GM12872 (cell line): Measurements from ENCODE around the gene AS3MT.

Experiments used
- CTCF ChIP-seq: IDR thresholded peaks from 3 replicates; pipeline ENCODE4 v1.5.1; 2011; ENCODE audit warnings: low read depth, mild to moderate bottlenecking, low read length, moderate library complexity; ENCODE audit not compliant: insufficient read depth

Gene AS3MT

DNA sequence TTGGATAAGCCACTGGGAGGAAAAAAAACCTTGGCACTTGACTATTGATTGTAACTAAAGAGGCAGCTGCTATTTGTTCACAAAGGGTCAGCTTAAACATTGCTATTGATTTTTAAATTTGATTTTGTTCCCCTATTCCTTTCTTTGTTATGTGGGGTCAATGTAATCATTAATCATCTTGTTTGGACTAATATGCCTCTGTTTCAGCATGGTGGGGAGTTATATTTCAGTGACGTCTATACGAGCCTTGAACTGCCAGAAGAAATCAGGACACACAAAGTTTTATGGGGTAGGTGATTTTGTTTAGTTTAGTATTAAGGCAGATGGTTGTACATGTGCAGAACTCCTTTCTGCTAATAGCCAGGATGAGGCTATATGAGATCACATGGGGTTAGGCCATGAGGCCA, 7.5 kb downstream of the AS3MT start:
- no peak for TF ChIP-seq CTCF

GRCh38 chr10:102878629-102879028, 9.4 kb downstream of the AS3MT start:
- TF ChIP-seq CTCF: no peak

DNA sequence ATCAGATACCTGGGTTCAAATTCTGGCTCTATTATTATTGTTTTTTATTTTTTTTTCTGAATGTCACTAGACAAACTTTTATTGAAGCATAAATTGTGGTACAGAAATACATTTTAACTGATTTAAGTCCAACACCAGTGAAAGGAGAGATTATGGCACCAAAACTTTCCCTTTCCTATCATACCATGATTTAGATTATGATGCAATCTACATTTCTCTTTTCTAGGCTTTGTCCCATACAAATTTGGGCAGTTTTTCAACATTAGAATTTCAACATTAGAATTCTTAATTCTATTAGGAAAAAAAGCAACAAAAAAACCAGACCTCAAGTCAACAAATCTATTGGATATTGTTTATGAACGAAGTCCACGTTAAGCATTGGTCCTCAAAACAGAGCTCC, 11.0 kb downstream of the AS3MT start:
- TF ChIP-seq CTCF: no peak

GRCh38 chr10:102888048-102888447, 18.8 kb downstream of the AS3MT start:
- no peak for TF ChIP-seq CTCF

DNA sequence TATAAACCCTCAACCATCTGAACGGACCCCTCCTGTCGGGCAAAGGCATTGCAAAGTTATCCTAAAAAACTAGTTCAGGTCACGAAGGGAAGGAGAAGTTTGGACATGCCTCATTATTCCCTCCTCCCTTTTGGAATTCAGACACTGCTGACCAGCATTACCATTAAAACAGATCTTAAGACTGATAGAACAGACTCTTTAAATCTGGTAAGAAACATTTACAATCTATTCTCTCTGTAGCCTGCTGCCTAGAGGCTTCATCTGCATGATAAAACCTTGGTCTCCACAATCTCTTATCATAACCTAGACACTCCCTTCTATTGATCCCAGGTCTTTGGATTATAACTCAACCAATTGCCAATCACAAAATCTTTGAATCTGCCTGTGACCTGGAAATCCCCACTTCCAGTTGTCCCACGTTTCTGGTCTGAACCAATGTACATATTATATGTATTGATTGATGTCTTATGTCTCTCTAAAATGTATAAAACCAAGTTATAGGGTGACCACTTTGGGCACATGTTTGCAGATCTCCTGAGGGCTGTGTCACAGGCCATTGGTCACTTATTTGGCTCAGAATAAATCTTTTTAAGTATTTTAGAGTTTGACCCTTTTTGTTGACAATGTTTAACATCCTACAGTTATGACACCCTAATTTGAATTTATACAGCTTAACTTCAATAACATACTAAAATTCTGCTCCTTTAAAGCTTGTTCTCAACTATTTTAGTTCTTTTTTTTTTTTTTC, 25.4 kb downstream of the AS3MT start:
- no peak for TF ChIP-seq CTCF

- no peak for TF ChIP-seq CTCF
Observed at GRCh38 chr10:102900006-102900405, 30.7 kb downstream of the AS3MT start.

GRCh38 chr10:102904346-102904745, 35.1 kb downstream of the AS3MT start:
- TF ChIP-seq CTCF: no peak
